BE2C (cell line): ENCODE measurements around the gene PIWIL4.

Experiments
- DNase-seq: peaks from one replicate; pipeline ENCODE4 v3.0.0-alpha.2; 2020
- H3K27me3 ChIP-seq: fragments of 250-450 bp; sonication (Bioruptor Pico); 2 replicates; pipeline ENCODE4 v1.5.1; 2020; ENCODE audit warnings: mild to moderate bottlenecking
- H3K36me3 ChIP-seq: fragments of 250-450 bp; sonication (Bioruptor Pico); 2 replicates; pipeline ENCODE4 v1.5.1; 2020; ENCODE audit warnings: mild to moderate bottlenecking
- H3K4me1 ChIP-seq: fragments of 250-450 bp; sonication (Bioruptor Pico); 2 replicates; pipeline ENCODE4 v1.5.1; 2020
- H3K4me3 ChIP-seq: 2 replicates; pipeline ENCODE4 v1.5.1; 2011; ENCODE audit warnings: low read depth, low read length
- H3K9me3 ChIP-seq: fragments of 250-450 bp; sonication (Bioruptor Pico); 2 replicates; pipeline ENCODE4 v1.5.1; 2020
- CTCF ChIP-seq: IDR thresholded peaks from 2 replicates; pipeline ENCODE4 v1.5.1; 2012; ENCODE audit warnings: mild to moderate bottlenecking, low read depth, low read length

PIWIL4 gene

DNA sequence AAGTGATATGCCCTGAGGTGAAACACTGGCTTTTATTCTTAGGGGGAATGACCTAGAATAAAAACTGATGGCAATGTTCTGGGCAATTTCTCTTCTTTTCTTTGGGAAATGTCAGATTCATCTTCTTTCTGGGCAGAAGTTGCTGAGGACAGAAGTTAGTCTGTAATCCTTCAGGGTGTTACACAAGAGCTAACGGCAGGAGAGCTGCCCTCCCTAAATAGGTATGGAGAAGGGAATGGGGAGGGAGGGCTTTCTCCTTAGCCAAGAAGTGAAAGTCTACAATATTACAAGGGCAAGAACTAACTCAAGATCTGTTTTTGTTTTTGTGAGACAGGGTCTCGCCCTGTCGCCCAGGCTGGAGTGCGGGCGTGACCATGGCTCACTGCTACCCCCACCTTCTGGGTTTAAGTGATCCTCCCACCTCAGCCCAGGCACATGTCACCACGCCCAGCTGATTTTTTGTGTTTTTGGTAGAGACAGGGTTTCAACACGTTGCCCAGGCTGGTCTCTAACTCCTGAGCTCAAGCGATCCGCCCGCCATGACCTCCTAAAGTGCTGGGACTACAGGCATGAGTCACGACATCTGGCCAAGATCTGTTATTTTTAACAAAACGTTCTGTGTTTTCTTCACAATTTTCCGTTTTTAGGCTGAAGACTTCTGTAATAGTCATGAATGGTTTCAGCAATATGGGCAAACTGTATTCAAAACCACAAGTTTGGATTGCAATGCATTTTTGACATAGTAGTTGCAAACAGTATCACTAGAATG, 7.2 kb downstream of the PIWIL4 start:
- DNase-seq: no peak
- Histone ChIP-seq H3K36me3 (no peaks in the 10 kb centered on the region), H3K4me3 (no peak overlapping the region), H3K4me1 (no peaks in the 10 kb centered on the region), H3K9me3 (no peaks in the 10 kb centered on the region; the same call in 1 of the 2 replicates), H3K27me3 (no peaks in the 10 kb centered on the region; the same call in 1 of the 2 replicates)
- TF ChIP-seq CTCF: no peak

DNA sequence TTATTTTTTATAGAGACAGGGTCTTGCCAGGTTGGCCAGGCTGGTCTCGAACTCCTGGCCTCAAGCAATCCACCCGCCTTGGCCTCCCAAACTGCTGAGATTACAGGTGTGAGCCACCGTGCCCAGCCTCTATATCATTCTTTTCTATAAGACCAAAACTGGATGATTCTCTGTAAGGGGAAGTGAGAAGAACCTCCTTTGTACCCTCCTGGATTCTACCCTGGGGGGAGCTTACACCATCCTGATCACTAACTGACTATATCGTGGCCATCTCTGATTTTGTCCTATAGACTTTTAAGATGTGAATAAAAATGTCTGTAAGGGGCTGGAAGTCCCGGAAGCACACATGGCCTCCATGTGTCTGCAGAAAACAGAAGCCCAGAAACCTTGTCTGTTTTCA, 9.1 kb downstream of the PIWIL4 start:
- TF ChIP-seq CTCF: no peak
- H3K36me3 ChIP-seq: no peaks in the 10 kb centered on the region
- H3K4me1 ChIP-seq: no peaks in the 10 kb centered on the region
- H3K9me3 ChIP-seq: no peaks in the 10 kb centered on the region; the same call in 1 of the 2 replicates
- H3K27me3 ChIP-seq: no peaks in the 10 kb centered on the region; the same call in 1 of the 2 replicates
- no peak for DNase-seq
- H3K4me3 ChIP-seq: no peak overlapping the region

DNA sequence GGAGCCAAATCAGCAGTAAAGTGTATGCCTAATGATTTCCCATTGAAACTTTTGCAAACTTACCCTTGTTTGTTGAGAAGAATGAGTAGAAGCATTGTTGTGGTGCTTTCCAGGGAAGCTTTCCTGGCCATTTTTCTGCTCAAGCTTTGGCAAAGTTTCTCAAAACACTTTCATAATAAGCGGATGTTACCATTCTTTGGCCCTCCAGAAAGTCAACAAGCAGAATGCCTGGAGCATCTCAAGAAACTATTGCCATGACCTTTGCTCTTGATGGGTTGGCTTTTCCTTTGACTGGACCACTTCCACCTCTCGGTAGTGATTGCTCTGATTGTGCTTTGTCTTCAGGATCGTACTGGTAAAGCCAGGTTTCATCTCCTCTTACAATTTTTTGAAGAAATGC, 10.7 kb downstream of the PIWIL4 start:
- Histone ChIP-seq H3K9me3 (no peaks in the 10 kb centered on the region; the same call in 1 of the 2 replicates), H3K36me3 (no peaks in the 10 kb centered on the region), H3K4me1 (no peaks in the 10 kb centered on the region), H3K4me3 (no peak overlapping the region), H3K27me3 (no peaks in the 10 kb centered on the region; the same call in 1 of the 2 replicates)
- no peak for DNase-seq
- no peak for TF ChIP-seq CTCF

GRCh38 chr11:94581926-94582325, 14.8 kb downstream of the PIWIL4 start:
- no peaks in the 10 kb centered on the region for H3K4me1 ChIP-seq
- no peak for TF ChIP-seq CTCF

GRCh38 chr11:94583213-94583865, 16.2 kb downstream of the PIWIL4 start:
- Histone ChIP-seq H3K36me3 (no peaks in the 10 kb centered on the region), H3K4me3 (no peak overlapping the region), H3K4me1 (no peaks in the 10 kb centered on the region), H3K9me3 (no peaks in the 10 kb centered on the region), H3K27me3 (no peaks in the 10 kb centered on the region)
- no peak for DNase-seq
- TF ChIP-seq CTCF: no peak

More at GRCh38 chr11:94581926-94582325, 14.8 kb downstream of the PIWIL4 start:
- Histone ChIP-seq H3K9me3 (no peaks in the 10 kb centered on the region), H3K36me3 (no peaks in the 10 kb centered on the region), H3K4me3 (no peak overlapping the region), H3K27me3 (no peaks in the 10 kb centered on the region)
- DNase-seq: no peak
